WTC11 (cell line): ENCODE results near the gene SLC16A8. TPM values are rescaled to one million over a fixed set of nuclear protein-coding genes. Genes with fewer than 3 reads are reported as not detected.

Experiments used
- ATAC-seq: fragments of 200-7000 bp; cut with Tn5 transposase; 2 replicates; pipeline ENCODE4 v1.10.0; 2021; ENCODE audit warnings: mild to moderate bottlenecking, moderate library complexity
- CTCF ChIA-PET: fragments of 300-600 bp; sonication (Branson Sonifier 250); formaldehyde crosslinking; loops from one replicate; lab custom pipeline; 2021; ENCODE audit warnings: antibody characterized with exemption; lab: Charles Lee
- POLR2A ChIA-PET: fragments of 350-600 bp; sonication (Branson Sonifier 250); formaldehyde crosslinking; loops from one replicate; lab custom pipeline; 2021; ENCODE audit warnings: antibody characterized with exemption; lab: Charles Lee
- DNase-seq: peaks from one replicate; pipeline ENCODE4 v3.0.0; 2021; ENCODE audit warnings: low spot score
- H3K27ac Mint-ChIP-seq: 2 replicates; pipeline ENCODE4 v1.8.0; 2021; ENCODE audit warnings: mixed read lengths
- H3K27me3 Mint-ChIP-seq: 2 replicates; pipeline ENCODE4 v1.8.0; 2021; ENCODE audit warnings: low read depth, mild to moderate bottlenecking, moderate library complexity, mixed read lengths
- H3K36me3 Mint-ChIP-seq: 2 replicates; pipeline ENCODE4 v1.8.0; 2021; ENCODE audit warnings: mixed read lengths
- H3K4me1 Mint-ChIP-seq: 2 replicates; pipeline ENCODE4 v1.8.0; 2022; ENCODE audit warnings: mixed read lengths
- H3K4me3 Mint-ChIP-seq: 2 replicates; pipeline ENCODE4 v1.8.0; 2021; ENCODE audit warnings: mild to moderate bottlenecking, moderate library complexity, mixed read lengths
- H3K9me3 Mint-ChIP-seq: 2 replicates; pipeline ENCODE4 v1.8.0; 2021; ENCODE audit warnings: mixed read lengths
- ATF1 ChIP-seq: sonication (generic); formaldehyde crosslinking; IDR thresholded peaks from 2 replicates; pipeline ENCODE4 v1.8.1; 2023; ENCODE audit warnings: mild to moderate bottlenecking, moderate library complexity, missing genetic modification reagents
- CBFB ChIP-seq: sonication (generic); formaldehyde crosslinking; IDR thresholded peaks from 2 replicates; pipeline ENCODE4 v1.8.1; 2022; ENCODE audit warnings: mild to moderate bottlenecking, low read depth, missing genetic modification reagents
- CREM ChIP-seq: sonication (generic); formaldehyde crosslinking; IDR thresholded peaks from 2 replicates; pipeline ENCODE4 v1.8.1; 2022; ENCODE audit warnings: mild to moderate bottlenecking, missing genetic modification reagents, moderate library complexity
- EMX1 ChIP-seq: fragments of 250-450 bp; sonication (Bioruptor Pico); IDR thresholded peaks from 2 replicates; pipeline ENCODE4 v1.8.0; 2021; ENCODE audit warnings: mild to moderate bottlenecking
- ETV6 ChIP-seq: sonication (generic); formaldehyde crosslinking; IDR thresholded peaks from 2 replicates; pipeline ENCODE4 v1.8.1; 2022; ENCODE audit warnings: mild to moderate bottlenecking, missing genetic modification reagents
- FOXP1 ChIP-seq: sonication (generic); formaldehyde crosslinking; IDR thresholded peaks from 2 replicates; pipeline ENCODE4 v1.8.0; 2022; ENCODE audit warnings: missing genetic modification reagents, mild to moderate bottlenecking, moderate library complexity, borderline replicate concordance
- JAZF1 ChIP-seq: fragments of 250-450 bp; sonication (Bioruptor Pico); IDR thresholded peaks from 2 replicates; pipeline ENCODE4 v1.9.0; 2021; ENCODE audit warnings: moderate library complexity, mild to moderate bottlenecking, inconsistent platforms
- KAT7 ChIP-seq: sonication (generic); formaldehyde crosslinking; IDR thresholded peaks from 2 replicates; pipeline ENCODE4 v1.8.1; 2023; ENCODE audit warnings: missing genetic modification reagents, mild to moderate bottlenecking, borderline replicate concordance
- NFATC4 ChIP-seq: fragments of 250-450 bp; sonication (Bioruptor Pico); IDR thresholded peaks from 2 replicates; pipeline ENCODE4 v1.9.0; 2021; ENCODE audit warnings: mild to moderate bottlenecking
- NFYB ChIP-seq: sonication (generic); formaldehyde crosslinking; conservative IDR thresholded peaks from 2 replicates; pipeline ENCODE4 v1.8.0; 2022; ENCODE audit warnings: low read depth, missing genetic modification reagents
- TCF7 ChIP-seq: sonication (generic); formaldehyde crosslinking; IDR thresholded peaks from 2 replicates; pipeline ENCODE4 v1.8.0; 2022; ENCODE audit warnings: mild to moderate bottlenecking, low read depth, missing genetic modification reagents, moderate library complexity
- TP53 ChIP-seq: sonication (generic); formaldehyde crosslinking; IDR thresholded peaks from 2 replicates; pipeline ENCODE4 v1.8.1; 2023; ENCODE audit warnings: mild to moderate bottlenecking, missing genetic modification reagents
- ZNF121 ChIP-seq: sonication (generic); formaldehyde crosslinking; IDR thresholded peaks from 2 replicates; pipeline ENCODE4 v1.8.0; 2023; ENCODE audit warnings: missing genetic modification reagents
- ZNF232 ChIP-seq: sonication (generic); formaldehyde crosslinking; IDR thresholded peaks from 2 replicates; pipeline ENCODE4 v1.8.0; 2022; ENCODE audit warnings: mild to moderate bottlenecking, missing genetic modification reagents
- ZNF263 ChIP-seq: sonication (generic); formaldehyde crosslinking; IDR thresholded peaks from 2 replicates; pipeline ENCODE4 v1.8.1; 2022; ENCODE audit warnings: low read depth, mild to moderate bottlenecking, moderate library complexity, missing genetic modification reagents
- ZNF317 ChIP-seq: sonication (generic); formaldehyde crosslinking; IDR thresholded peaks from 2 replicates; pipeline ENCODE4 v1.8.1; 2023; ENCODE audit warnings: low read depth, mild to moderate bottlenecking, moderate library complexity, missing genetic modification reagents, borderline replicate concordance
- ZNF396 ChIP-seq: fragments of 250-450 bp; sonication (Bioruptor Pico); IDR thresholded peaks from 2 replicates; pipeline ENCODE4 v1.8.0; 2021; ENCODE audit warnings: mild to moderate bottlenecking, moderate library complexity, borderline replicate concordance
- ZNF416 ChIP-seq: fragments of 250-450 bp; sonication (Bioruptor Pico); IDR thresholded peaks from 2 replicates; pipeline ENCODE4 v1.9.0; 2021; ENCODE audit warnings: mild to moderate bottlenecking, inconsistent platforms
- ZNF423 ChIP-seq: fragments of 250-450 bp; sonication (Bioruptor Pico); IDR thresholded peaks from 2 replicates; pipeline ENCODE4 v2.1.2; 2022; ENCODE audit warnings: mild to moderate bottlenecking, moderate library complexity
- ZNF671 ChIP-seq: fragments of 250-450 bp; sonication (Bioruptor Pico); IDR thresholded peaks from 2 replicates; pipeline ENCODE4 v1.8.0; 2021; ENCODE audit warnings: mild to moderate bottlenecking
- total RNA-seq: library from RNA; stranded (reverse); gene quantifications from 3 replicates; pipeline ENCODE4 v1.2.3, GENCODE V29; 2021
- TF ChIP-seq, protein P1 (sequence below): sonication (generic); formaldehyde crosslinking; IDR thresholded peaks from 2 replicates; pipeline ENCODE4 v1.8.0; 2022; ENCODE audit warnings: mild to moderate bottlenecking, missing genetic modification reagents
- TF ChIP-seq, protein P2 (sequence below): sonication (generic); formaldehyde crosslinking; IDR thresholded peaks from 2 replicates; pipeline ENCODE4 v1.8.0; 2022; ENCODE audit warnings: mild to moderate bottlenecking, missing genetic modification reagents
- TF ChIP-seq, protein P3 (sequence below): fragments of 250-450 bp; sonication (Bioruptor Pico); IDR thresholded peaks from 2 replicates; pipeline ENCODE4 v1.9.0; 2021; ENCODE audit warnings: mild to moderate bottlenecking
- TF ChIP-seq, protein P4 (sequence below): fragments of 250-450 bp; sonication (Bioruptor Pico); conservative IDR thresholded peaks from 2 replicates; pipeline ENCODE4 v1.9.0; 2021; ENCODE audit warnings: mild to moderate bottlenecking
- TF ChIP-seq, protein P5 (sequence below): fragments of 250-450 bp; sonication (Bioruptor Pico); IDR thresholded peaks from 2 replicates; pipeline ENCODE4 v1.9.0; 2021; ENCODE audit warnings: moderate library complexity, mild to moderate bottlenecking, inconsistent platforms, borderline replicate concordance
- TF ChIP-seq, protein P6 (sequence below): sonication (generic); formaldehyde crosslinking; IDR thresholded peaks from 2 replicates; pipeline ENCODE4 v1.8.0; 2023; ENCODE audit warnings: missing genetic modification reagents
- TF ChIP-seq, protein P7 (sequence below): sonication (generic); formaldehyde crosslinking; IDR thresholded peaks from 2 replicates; pipeline ENCODE4 v1.8.1; 2023; ENCODE audit warnings: mild to moderate bottlenecking, missing genetic modification reagents
- TF ChIP-seq, protein P8 (sequence below): sonication (generic); formaldehyde crosslinking; conservative IDR thresholded peaks from 2 replicates; pipeline ENCODE4 v1.8.1; 2023; ENCODE audit warnings: mild to moderate bottlenecking, low read depth, missing genetic modification reagents, moderate library complexity

The SLC16A8 gene
- total RNA-seq, 1 experiment from 2014 or later: 0.57 TPM

DNA sequence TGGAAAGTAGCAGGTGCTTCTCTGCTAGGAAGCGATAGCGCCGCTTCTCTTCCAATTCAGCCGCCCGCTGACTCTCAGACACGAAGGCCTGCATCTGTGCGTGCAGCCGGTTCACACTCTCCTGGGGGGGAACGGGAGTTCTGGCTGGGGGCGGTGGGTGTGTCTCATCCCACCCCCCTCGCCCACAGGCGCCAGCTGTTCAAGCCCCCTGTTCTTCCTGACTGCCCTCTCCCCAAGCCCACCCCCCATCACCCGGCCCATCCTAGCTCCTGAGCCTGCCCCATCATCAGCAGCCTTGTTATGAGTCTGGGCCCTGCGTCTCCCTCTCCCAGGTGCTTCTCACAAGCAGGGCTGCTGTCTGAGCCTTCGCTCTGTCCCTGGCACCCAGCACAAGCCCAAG lies 13.1 kb upstream of the SLC16A8 start:
- no peak for TF ChIP-seq ATF1
- no peak for TF ChIP-seq ZNF396 (CRISPR knock-in tag)
- no peak for TF ChIP-seq ZNF423 (CRISPR knock-in tag)
- TF ChIP-seq ZNF416 (CRISPR knock-in tag): no peak
- no peak for TF ChIP-seq NFYB (CRISPR knock-in tag)
- no peak for TF ChIP-seq CBFB (CRISPR knock-in tag)
- no peak for TF ChIP-seq TCF7 (CRISPR knock-in tag)
- TF ChIP-seq, protein P1, sequence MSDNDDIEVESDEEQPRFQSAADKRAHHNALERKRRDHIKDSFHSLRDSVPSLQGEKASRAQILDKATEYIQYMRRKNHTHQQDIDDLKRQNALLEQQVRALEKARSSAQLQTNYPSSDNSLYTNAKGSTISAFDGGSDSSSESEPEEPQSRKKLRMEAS (CRISPR knock-in tag): no peak
- TF ChIP-seq, protein P2, sequence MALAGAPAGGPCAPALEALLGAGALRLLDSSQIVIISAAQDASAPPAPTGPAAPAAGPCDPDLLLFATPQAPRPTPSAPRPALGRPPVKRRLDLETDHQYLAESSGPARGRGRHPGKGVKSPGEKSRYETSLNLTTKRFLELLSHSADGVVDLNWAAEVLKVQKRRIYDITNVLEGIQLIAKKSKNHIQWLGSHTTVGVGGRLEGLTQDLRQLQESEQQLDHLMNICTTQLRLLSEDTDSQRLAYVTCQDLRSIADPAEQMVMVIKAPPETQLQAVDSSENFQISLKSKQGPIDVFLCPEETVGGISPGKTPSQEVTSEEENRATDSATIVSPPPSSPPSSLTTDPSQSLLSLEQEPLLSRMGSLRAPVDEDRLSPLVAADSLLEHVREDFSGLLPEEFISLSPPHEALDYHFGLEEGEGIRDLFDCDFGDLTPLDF (CRISPR knock-in tag): no peak
- no peak for TF ChIP-seq EMX1
- no peak for TF ChIP-seq ETV6
- TF ChIP-seq, protein P3, sequence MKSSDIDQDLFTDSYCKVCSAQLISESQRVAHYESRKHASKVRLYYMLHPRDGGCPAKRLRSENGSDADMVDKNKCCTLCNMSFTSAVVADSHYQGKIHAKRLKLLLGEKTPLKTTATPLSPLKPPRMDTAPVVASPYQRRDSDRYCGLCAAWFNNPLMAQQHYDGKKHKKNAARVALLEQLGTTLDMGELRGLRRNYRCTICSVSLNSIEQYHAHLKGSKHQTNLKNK: no peak
- TF ChIP-seq JAZF1 (CRISPR knock-in tag): no peak
- TF ChIP-seq ZNF263: no peak
- no peak for TF ChIP-seq ZNF671 (CRISPR knock-in tag)
- TF ChIP-seq, protein P4, sequence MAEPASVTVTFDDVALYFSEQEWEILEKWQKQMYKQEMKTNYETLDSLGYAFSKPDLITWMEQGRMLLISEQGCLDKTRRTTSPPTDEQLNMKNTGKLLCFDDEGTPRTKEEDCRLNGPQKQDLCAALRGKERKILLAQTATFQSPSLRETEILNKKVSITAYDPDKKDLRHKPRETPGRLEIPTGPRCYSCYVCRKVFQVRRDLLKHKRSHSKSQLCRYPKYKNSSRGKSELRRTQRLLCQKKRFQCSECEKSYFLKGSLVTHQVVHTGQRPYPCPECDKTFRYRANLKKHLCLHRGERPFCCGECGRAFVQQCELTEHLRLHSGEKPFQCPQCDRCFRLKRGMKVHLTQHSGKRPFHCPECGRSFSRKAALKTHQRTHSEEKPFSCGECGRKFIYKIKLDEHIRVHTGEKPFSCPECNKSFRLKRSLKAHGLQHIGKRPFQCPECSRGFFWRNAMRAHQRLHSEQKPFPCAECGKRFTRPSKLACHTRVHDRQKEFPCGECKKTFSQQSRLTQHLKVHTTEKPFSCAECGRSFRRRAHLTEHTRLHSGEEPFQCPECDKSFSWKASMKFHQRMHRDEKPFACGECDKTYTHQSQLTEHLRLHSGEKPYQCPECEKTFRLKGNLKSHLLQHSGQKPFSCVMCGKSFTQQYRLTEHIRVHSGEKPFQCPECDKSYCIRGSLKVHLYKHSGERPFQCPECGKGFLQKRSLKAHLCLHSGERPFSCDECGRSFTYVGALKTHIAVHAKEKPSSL: no peak
- TF ChIP-seq FOXP1: no peak
- POLR2A ChIA-PET: interaction anchor here (0.8 to 1.7 kb wide), 5 partner anchors 14 to 117 kb away, joined by 3 to 5 read pairs (median 5); partner anchors contain the start of gene BAIAP2L2
- Mint-ChIP-seq H3K4me3 (peak overlapping the region; percentile 72), H3K27ac (no peak overlapping the region), H3K4me1 (peaks cover 14% of the 10 kb centered on the region), H3K27me3 (peaks cover 7% of the 10 kb centered on the region), H3K36me3 (no peaks in the 10 kb centered on the region; the same call in 1 of the 2 replicates), H3K9me3 (no peaks in the 10 kb centered on the region)
- ATAC-seq: peak; percentile 49
- CTCF ChIA-PET: interaction anchor here (0.5 to 9.9 kb wide), 57 partner anchors 13 to 650 kb away, joined by 3 to 222 read pairs (median 6); partner anchors contain the start of genes BAIAP2L2, DMC1, GTPBP1 and MAFF
- DNase-seq: no peak

DNA sequence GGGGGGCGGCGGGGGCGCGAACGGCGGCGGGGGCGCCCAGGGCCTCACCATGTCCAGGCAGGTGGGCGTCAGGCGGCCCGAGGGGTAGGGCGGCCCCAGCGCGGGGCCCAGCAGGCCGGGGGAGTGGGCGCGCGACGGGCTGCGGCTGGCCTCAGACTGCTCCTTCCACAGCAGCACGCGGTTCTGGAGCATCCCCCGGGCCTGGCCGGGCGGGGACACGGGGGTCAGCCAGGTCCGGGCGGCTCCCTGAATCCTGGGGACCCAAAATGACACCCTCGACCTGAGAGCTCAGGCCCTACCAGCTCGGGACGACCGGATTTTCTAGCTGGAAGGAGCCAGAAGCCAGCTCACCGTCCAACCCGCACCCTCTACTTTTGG lies 5.5 kb upstream of the SLC16A8 start:
- ChIA-PET POLR2A (no interaction called here), CTCF (interaction anchor here (0.6 to 14.3 kb wide), 9 partner anchors 11 to 346 kb away, joined by 3 to 183 read pairs (median 4); partner anchors contain the start of gene PLA2G6)
- Mint-ChIP-seq H3K4me3 (peak overlapping the region; percentile 47; the same call in 1 of the 2 replicates), H3K27ac (no peak overlapping the region), H3K9me3 (no peaks in the 10 kb centered on the region), H3K36me3 (no peaks in the 10 kb centered on the region; the same call in 1 of the 2 replicates), H3K27me3 (peaks cover 4% of the 10 kb centered on the region; the same call in 1 of the 2 replicates), H3K4me1 (peaks cover 5% of the 10 kb centered on the region; the same call in 1 of the 2 replicates)
- ATAC-seq (peak; percentile 12; the same call in 1 of the 2 replicates), DNase-seq (no peak)
- TF ChIP-seq, protein P5, sequence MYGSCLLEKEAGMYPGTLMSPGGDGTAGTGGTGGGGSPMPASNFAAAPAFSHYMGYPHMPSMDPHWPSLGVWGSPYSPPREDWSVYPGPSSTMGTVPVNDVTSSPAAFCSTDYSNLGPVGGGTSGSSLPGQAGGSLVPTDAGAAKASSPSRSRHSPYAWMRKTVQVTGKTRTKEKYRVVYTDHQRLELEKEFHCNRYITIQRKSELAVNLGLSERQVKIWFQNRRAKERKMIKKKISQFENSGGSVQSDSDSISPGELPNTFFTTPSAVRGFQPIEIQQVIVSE: no peak
- TF ChIP-seq CREM (CRISPR knock-in tag) (no peak), ZNF423 (CRISPR knock-in tag) (no peak), ZNF232 (no peak), NFATC4 (CRISPR knock-in tag) (no peak), TP53 (CRISPR knock-in tag) (no peak), ZNF121 (CRISPR knock-in tag) (no peak), ZNF317 (no peak), KAT7 (no peak)
- TF ChIP-seq, protein P6, sequence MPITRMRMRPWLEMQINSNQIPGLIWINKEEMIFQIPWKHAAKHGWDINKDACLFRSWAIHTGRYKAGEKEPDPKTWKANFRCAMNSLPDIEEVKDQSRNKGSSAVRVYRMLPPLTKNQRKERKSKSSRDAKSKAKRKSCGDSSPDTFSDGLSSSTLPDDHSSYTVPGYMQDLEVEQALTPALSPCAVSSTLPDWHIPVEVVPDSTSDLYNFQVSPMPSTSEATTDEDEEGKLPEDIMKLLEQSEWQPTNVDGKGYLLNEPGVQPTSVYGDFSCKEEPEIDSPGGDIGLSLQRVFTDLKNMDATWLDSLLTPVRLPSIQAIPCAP (CRISPR knock-in tag): no peak
- TF ChIP-seq, protein P7, sequence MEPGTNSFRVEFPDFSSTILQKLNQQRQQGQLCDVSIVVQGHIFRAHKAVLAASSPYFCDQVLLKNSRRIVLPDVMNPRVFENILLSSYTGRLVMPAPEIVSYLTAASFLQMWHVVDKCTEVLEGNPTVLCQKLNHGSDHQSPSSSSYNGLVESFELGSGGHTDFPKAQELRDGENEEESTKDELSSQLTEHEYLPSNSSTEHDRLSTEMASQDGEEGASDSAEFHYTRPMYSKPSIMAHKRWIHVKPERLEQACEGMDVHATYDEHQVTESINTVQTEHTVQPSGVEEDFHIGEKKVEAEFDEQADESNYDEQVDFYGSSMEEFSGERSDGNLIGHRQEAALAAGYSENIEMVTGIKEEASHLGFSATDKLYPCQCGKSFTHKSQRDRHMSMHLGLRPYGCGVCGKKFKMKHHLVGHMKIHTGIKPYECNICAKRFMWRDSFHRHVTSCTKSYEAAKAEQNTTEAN (CRISPR knock-in tag): no peak
- TF ChIP-seq, protein P8, sequence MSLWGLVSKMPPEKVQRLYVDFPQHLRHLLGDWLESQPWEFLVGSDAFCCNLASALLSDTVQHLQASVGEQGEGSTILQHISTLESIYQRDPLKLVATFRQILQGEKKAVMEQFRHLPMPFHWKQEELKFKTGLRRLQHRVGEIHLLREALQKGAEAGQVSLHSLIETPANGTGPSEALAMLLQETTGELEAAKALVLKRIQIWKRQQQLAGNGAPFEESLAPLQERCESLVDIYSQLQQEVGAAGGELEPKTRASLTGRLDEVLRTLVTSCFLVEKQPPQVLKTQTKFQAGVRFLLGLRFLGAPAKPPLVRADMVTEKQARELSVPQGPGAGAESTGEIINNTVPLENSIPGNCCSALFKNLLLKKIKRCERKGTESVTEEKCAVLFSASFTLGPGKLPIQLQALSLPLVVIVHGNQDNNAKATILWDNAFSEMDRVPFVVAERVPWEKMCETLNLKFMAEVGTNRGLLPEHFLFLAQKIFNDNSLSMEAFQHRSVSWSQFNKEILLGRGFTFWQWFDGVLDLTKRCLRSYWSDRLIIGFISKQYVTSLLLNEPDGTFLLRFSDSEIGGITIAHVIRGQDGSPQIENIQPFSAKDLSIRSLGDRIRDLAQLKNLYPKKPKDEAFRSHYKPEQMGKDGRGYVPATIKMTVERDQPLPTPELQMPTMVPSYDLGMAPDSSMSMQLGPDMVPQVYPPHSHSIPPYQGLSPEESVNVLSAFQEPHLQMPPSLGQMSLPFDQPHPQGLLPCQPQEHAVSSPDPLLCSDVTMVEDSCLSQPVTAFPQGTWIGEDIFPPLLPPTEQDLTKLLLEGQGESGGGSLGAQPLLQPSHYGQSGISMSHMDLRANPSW (CRISPR knock-in tag): no peak
- TF ChIP-seq, protein P1 (CRISPR knock-in tag): no peak
